CD8-positive, alpha-beta memory T cell (primary cell): Measurements from ENCODE around the gene TMEM82. TPM values are rescaled to one million over a fixed set of nuclear protein-coding genes. Genes with fewer than 3 reads are reported as not detected.
"Not testable (repeated sequence)": the region's sequence is repeated elsewhere in the genome, so short reads cannot be mapped to it uniquely, and the experiment has no call there.

Experiments used
- CTCF ChIA-PET: fragments of 350-600 bp; sonication (Branson Sonifier 250); formaldehyde crosslinking; loops from one replicate; lab custom pipeline; 2021; ENCODE audit warnings: antibody characterized with exemption; lab: Charles Lee
- POLR2A ChIA-PET: fragments of 350-600 bp; sonication (Branson Sonifier 250); formaldehyde crosslinking; loops from one replicate; lab custom pipeline; 2021; ENCODE audit warnings: antibody characterized with exemption; lab: Charles Lee
- DNase-seq, 5 donors: peaks; one replicate each; pipeline versions ENCODE4 v3.0.0 to v3.0.0-alpha.2; 2020 to 2022; ENCODE audit warnings: mixed read lengths in 1 of 5
- H3K27ac ChIP-seq: one replicate; pipeline ENCODE4 v1.7.0; 2013; ENCODE audit warnings: low read depth, mild to moderate bottlenecking, low read length, moderate library complexity
- H3K27me3 ChIP-seq: 2 replicates; pipeline ENCODE4 v1.7.0; 2013; ENCODE audit warnings: low read length, mild to moderate bottlenecking; ENCODE audit not compliant: insufficient read depth, poor library complexity, severe bottlenecking
- H3K36me3 ChIP-seq: 2 replicates; pipeline ENCODE4 v1.7.0; 2013; ENCODE audit warnings: mild to moderate bottlenecking, low read length, moderate library complexity; ENCODE audit not compliant: insufficient read depth
- H3K4me1 ChIP-seq: 2 replicates; pipeline ENCODE4 v1.7.0; 2013; ENCODE audit warnings: mild to moderate bottlenecking, low read length, moderate library complexity; ENCODE audit not compliant: insufficient read depth
- H3K4me3 ChIP-seq: 2 replicates; pipeline ENCODE4 v1.7.0; 2013; ENCODE audit warnings: mild to moderate bottlenecking, low read length
- H3K9me3 ChIP-seq: 2 replicates; pipeline ENCODE4 v1.7.0; 2013; ENCODE audit warnings: mild to moderate bottlenecking, low read length
- H3K27ac Mint-ChIP-seq, 8 donors: one replicate each; pipeline ENCODE4 v1.8.0; 2020 to 2021; ENCODE audit warnings: mixed read lengths in 8 of 8, mild to moderate bottlenecking in 6 of 8, inconsistent platforms in 3 of 8, moderate library complexity in 3 of 8
- H3K27me3 Mint-ChIP-seq, 2 donors: one replicate each; pipeline ENCODE4 v1.8.0; 2020 to 2021; ENCODE audit warnings: mixed read lengths in 2 of 2, mild to moderate bottlenecking in 1 of 2, moderate library complexity in 1 of 2
- H3K36me3 Mint-ChIP-seq, 3 donors: one replicate each; pipeline ENCODE4 v1.8.0; 2020 to 2021; ENCODE audit warnings: mixed read lengths in 3 of 3, inconsistent platforms in 1 of 3, mild to moderate bottlenecking in 1 of 3
- H3K4me1 Mint-ChIP-seq, 3 donors: one replicate each; pipeline ENCODE4 v1.8.0; 2020 to 2021; ENCODE audit warnings: mixed read lengths in 3 of 3, inconsistent platforms in 1 of 3, mild to moderate bottlenecking in 1 of 3
- H3K4me3 Mint-ChIP-seq, 7 donors: one replicate each; pipeline ENCODE4 v1.8.0; 2020 to 2021; ENCODE audit warnings: mixed read lengths in 7 of 7, mild to moderate bottlenecking in 6 of 7, moderate library complexity in 4 of 7, inconsistent platforms in 2 of 7
- H3K9me3 Mint-ChIP-seq, 5 donors: one replicate each; pipeline ENCODE4 v1.8.0; 2020 to 2022; ENCODE audit warnings: mixed read lengths in 5 of 5, mild to moderate bottlenecking in 3 of 5, moderate library complexity in 2 of 5, inconsistent platforms in 1 of 5
- polyA plus RNA-seq: library from polyadenylated mRNA; unstranded; fragments of 300-500 nt; fragmentation: Illumina TruSeq; gene quantifications from one replicate; pipeline ENCODE4 v1.2.3, GENCODE V29; 2021
- total RNA-seq, 2 experiments: library from RNA; stranded (reverse); gene quantifications; one replicate each; pipeline ENCODE4 v1.2.3, GENCODE V29; 2021

The TMEM82 gene
- total RNA-seq: not detected
- polyA plus RNA-seq: not detected

GRCh38 chr1:15742339-15742801 is at the start of gene TMEM82:
TSS of gene TMEM82 (plus strand) at chr1:15742499. CDS start at chr1:15742560, 61 bp downstream.
- ChIA-PET CTCF (interaction anchor here (0.6 to 3.4 kb wide), 3 partner anchors 108 to 337 kb away, joined by 3 to 23 read pairs (median 4); no protein-coding TSS in a partner anchor), POLR2A (no interaction called here)
- peaks cover 3 to 6% (median 6%) of the 10 kb centered on the region in 3 donors for H3K4me1 Mint-ChIP-seq
- H3K9me3 ChIP-seq: no peaks in the 10 kb centered on the region
- peaks cover 5% of the 10 kb centered on the region for H3K4me1 ChIP-seq
- H3K4me3 Mint-ChIP-seq: no peak within 1 kb of the TSS
- no peaks in the 10 kb centered on the region for H3K9me3 Mint-ChIP-seq
- H3K27me3 Mint-ChIP-seq: no peaks in the 10 kb centered on the region
- H3K36me3 Mint-ChIP-seq: no peaks in the 10 kb centered on the region
- no peak within 1 kb of the TSS for H3K27ac ChIP-seq
- no peak for DNase-seq
- H3K27me3 ChIP-seq: no peaks in the 10 kb centered on the region
- no peak within 1 kb of the TSS for H3K4me3 ChIP-seq
- H3K36me3 ChIP-seq: no peaks in the 10 kb centered on the region
- peak within 1 kb of the TSS in 1 of 8 donors; percentile 23 for H3K27ac Mint-ChIP-seq

- H3K27ac Mint-ChIP-seq: no peak overlapping the region
- Histone ChIP-seq H3K27me3 (no peaks in the 10 kb centered on the region), H3K4me3 (no peak overlapping the region), H3K36me3 (no peaks in the 10 kb centered on the region), H3K27ac (no peak overlapping the region), H3K9me3 (no peaks in the 10 kb centered on the region), H3K4me1 (peaks cover 24% of the 10 kb centered on the region)
- peaks cover 0 to 25% (median 1%) of the 10 kb centered on the region in 3 donors for H3K36me3 Mint-ChIP-seq
- CTCF ChIA-PET: no interaction called here
- POLR2A ChIA-PET: no interaction called here
- no peak overlapping the region for H3K4me3 Mint-ChIP-seq
- no peaks in the 10 kb centered on the region for H3K27me3 Mint-ChIP-seq
- H3K4me1 Mint-ChIP-seq: peaks cover 27 to 50% (median 33%) of the 10 kb centered on the region in 3 donors
- DNase-seq: no peak
- no peaks in the 10 kb centered on the region for H3K9me3 Mint-ChIP-seq
These were observed 48.9 kb upstream of the TMEM82 start for GRCh38 chr1:15693371-15693770.

GRCh38 chr1:15696956-15697521 is 45.3 kb upstream of the TMEM82 start:
- CTCF ChIA-PET: interaction anchor here (1.0 to 1.9 kb wide), 4 partner anchors 12 to 43 kb away, joined by 3 to 6 read pairs (median 4); no protein-coding TSS in a partner anchor
- no peaks in the 10 kb centered on the region for H3K27me3 ChIP-seq
- peak in 2 of 5 donors; percentile 22 to 61 for DNase-seq
- no peaks in the 10 kb centered on the region for H3K9me3 ChIP-seq
- H3K9me3 Mint-ChIP-seq: no peaks in the 10 kb centered on the region
- H3K36me3 Mint-ChIP-seq: peaks cover 0 to 17% (median 3%) of the 10 kb centered on the region in 3 donors
- POLR2A ChIA-PET: interaction anchor here (0.6 to 1.4 kb wide), 3 partner anchors 8 to 1227 kb away, joined by 3 to 5 read pairs (median 5); no protein-coding TSS in a partner anchor
- H3K4me1 ChIP-seq: peaks cover 24% of the 10 kb centered on the region
- no peak overlapping the region for H3K27ac ChIP-seq
- H3K27ac Mint-ChIP-seq: peak overlapping the region; percentile 65 to 96 (median 90)
- H3K4me3 Mint-ChIP-seq: peak overlapping the region; percentile 14 to 85 (median 78)
- peak overlapping the region; percentile 32 for H3K4me3 ChIP-seq
- H3K36me3 ChIP-seq: no peaks in the 10 kb centered on the region
- H3K27me3 Mint-ChIP-seq: no peaks in the 10 kb centered on the region
- H3K4me1 Mint-ChIP-seq: peaks cover 22 to 43% (median 34%) of the 10 kb centered on the region in 3 donors

GRCh38 chr1:15698201-15698600 is 44.1 kb upstream of the TMEM82 start:
- CTCF ChIA-PET: interaction anchor here (1.1 kb wide), 1 partner anchor 13 kb away, joined by 3 read pairs; no protein-coding TSS in a partner anchor
- Histone ChIP-seq H3K36me3 (no peaks in the 10 kb centered on the region), H3K27me3 (no peaks in the 10 kb centered on the region), H3K9me3 (no peaks in the 10 kb centered on the region), H3K27ac (no peak overlapping the region), H3K4me3 (no peak overlapping the region), H3K4me1 (peaks cover 24% of the 10 kb centered on the region)
- H3K27me3 Mint-ChIP-seq: no peaks in the 10 kb centered on the region
- no peaks in the 10 kb centered on the region for H3K9me3 Mint-ChIP-seq
- H3K4me1 Mint-ChIP-seq: peaks cover 19 to 44% (median 36%) of the 10 kb centered on the region in 3 donors
- POLR2A ChIA-PET: no interaction called here
- H3K4me3 Mint-ChIP-seq: no peak overlapping the region
- DNase-seq: no peak
- H3K27ac Mint-ChIP-seq: peak overlapping the region in 1 of 8 donors; percentile 68
- peaks cover 0 to 17% (median 3%) of the 10 kb centered on the region in 3 donors for H3K36me3 Mint-ChIP-seq

- H3K4me1 ChIP-seq: peaks cover 24% of the 10 kb centered on the region
- H3K9me3 Mint-ChIP-seq, DNase-seq, H3K27ac Mint-ChIP-seq, H3K27me3 Mint-ChIP-seq, CTCF ChIA-PET, H3K27ac ChIP-seq, POLR2A ChIA-PET, H3K4me3 Mint-ChIP-seq, H3K36me3 ChIP-seq, H3K4me3 ChIP-seq, H3K9me3 ChIP-seq, H3K27me3 ChIP-seq: not testable (repeated sequence)
- H3K36me3 Mint-ChIP-seq: peaks cover 0 to 17% (median 3%) of the 10 kb centered on the region in 3 donors
- H3K4me1 Mint-ChIP-seq: peaks cover 25 to 53% (median 46%) of the 10 kb centered on the region in 3 donors
These were observed 43.0 kb upstream of the TMEM82 start for GRCh38 chr1:15699321-15699720.

- Histone ChIP-seq H3K27ac (no peak overlapping the region), H3K9me3 (no peaks in the 10 kb centered on the region), H3K36me3 (no peaks in the 10 kb centered on the region), H3K27me3 (no peaks in the 10 kb centered on the region), H3K4me3 (no peak overlapping the region), H3K4me1 (peaks cover 24% of the 10 kb centered on the region)
- ChIA-PET POLR2A (no interaction called here), CTCF (no interaction called here)
- peak overlapping the region in 1 of 8 donors; percentile 64 for H3K27ac Mint-ChIP-seq
- no peaks in the 10 kb centered on the region for H3K27me3 Mint-ChIP-seq
- no peak for DNase-seq
- H3K4me1 Mint-ChIP-seq: peaks cover 24 to 50% (median 37%) of the 10 kb centered on the region in 3 donors
- H3K9me3 Mint-ChIP-seq: no peaks in the 10 kb centered on the region
- peaks cover 0 to 20% (median 3%) of the 10 kb centered on the region in 3 donors for H3K36me3 Mint-ChIP-seq
- no peak overlapping the region for H3K4me3 Mint-ChIP-seq
These were observed 41.8 kb upstream of the TMEM82 start for GRCh38 chr1:15700508-15700907.

- no peaks in the 10 kb centered on the region for H3K27me3 ChIP-seq
- no peaks in the 10 kb centered on the region for H3K9me3 ChIP-seq
- H3K4me1 ChIP-seq: peaks cover 16% of the 10 kb centered on the region
- H3K27ac Mint-ChIP-seq: peak overlapping the region in 2 of 8 donors; percentile 22 to 74
- POLR2A ChIA-PET: no interaction called here
- no peak for DNase-seq
- H3K4me1 Mint-ChIP-seq: peaks cover 24 to 52% (median 35%) of the 10 kb centered on the region in 3 donors
- CTCF ChIA-PET: no interaction called here
- no peak overlapping the region for H3K4me3 ChIP-seq
- H3K36me3 Mint-ChIP-seq: peaks cover 0 to 27% (median 5%) of the 10 kb centered on the region in 3 donors
- H3K36me3 ChIP-seq: no peaks in the 10 kb centered on the region
- H3K4me3 Mint-ChIP-seq: no peak overlapping the region
- H3K27me3 Mint-ChIP-seq: no peaks in the 10 kb centered on the region
- no peaks in the 10 kb centered on the region for H3K9me3 Mint-ChIP-seq
- H3K27ac ChIP-seq: no peak overlapping the region
These were observed 40.5 kb upstream of the TMEM82 start for GRCh38 chr1:15701784-15702183.
